22Rv1 (cell line): Measurements from ENCODE around the gene MAGI2.

Experiments
- H3K27ac ChIP-seq: fragments of 450-650 bp; 2 replicates; pipeline ENCODE4 v1.5.1; 2017
- CTCF ChIP-seq: fragments of 450-650 bp; IDR thresholded peaks from 2 replicates; pipeline ENCODE4 v1.5.1; 2017; ENCODE audit warnings: mild to moderate bottlenecking
- ZFX ChIP-seq: fragments of 450-650 bp; IDR thresholded peaks from 2 replicates; pipeline ENCODE4 v1.6.1; 2017; ENCODE audit warnings: antibody characterized with exemption, borderline replicate concordance

MAGI2 gene

GRCh38 chr7:78124216-78124615 is 1329.3 kb downstream of the MAGI2 start:
- no peak for TF ChIP-seq ZFX
- TF ChIP-seq CTCF: no peak
- H3K27ac ChIP-seq: no peak overlapping the region

- no peak overlapping the region for H3K27ac ChIP-seq
- no peak for TF ChIP-seq ZFX
- TF ChIP-seq CTCF: no peak
Observed at GRCh38 chr7:78121888-78122287, 1331.6 kb downstream of the MAGI2 start.

- TF ChIP-seq ZFX (no peak), CTCF (no peak)
- no peak overlapping the region for H3K27ac ChIP-seq
Observed at GRCh38 chr7:78118470-78118869, 1335.0 kb downstream of the MAGI2 start.

GRCh38 chr7:78115876-78116275 is 1337.6 kb downstream of the MAGI2 start:
- TF ChIP-seq ZFX (no peak), CTCF (no peak)
- no peak overlapping the region for H3K27ac ChIP-seq

- no peak overlapping the region for H3K27ac ChIP-seq
- TF ChIP-seq ZFX (no peak), CTCF (no peak)
Observed at GRCh38 chr7:78114993-78115392, 1338.5 kb downstream of the MAGI2 start.

GRCh38 chr7:78112488-78112887 is 1341.0 kb downstream of the MAGI2 start:
- no peak overlapping the region for H3K27ac ChIP-seq
- no peak for TF ChIP-seq CTCF
- no peak for TF ChIP-seq ZFX

- H3K27ac ChIP-seq: no peak overlapping the region
- no peak for TF ChIP-seq CTCF
- no peak for TF ChIP-seq ZFX
Observed at GRCh38 chr7:78111386-78111785, 1342.1 kb downstream of the MAGI2 start.
